ENCODE data around the gene RPL15. TPM values are rescaled to one million over a fixed set of nuclear protein-coding genes. Genes with fewer than 3 reads are reported as not detected.
"Not testable (repeated sequence)": the region's sequence is repeated elsewhere in the genome, so short reads cannot be mapped to it uniquely, and the experiment has no call there.

RPL15 gene
- total RNA-seq, 6 donors from 2014 or later: 326 to 1,968 (median 1,284) TPM

GRCh38 chr3:23913873-23914743, 2.8 kb upstream of the RPL15 start:
- Histone ChIP-seq H3K9me3 (no peaks in the 10 kb centered on the region), H3K4me3 (no peak overlapping the region), H3K4me1 (peaks cover 11 to 36% (median 24%) of the 10 kb centered on the region in 4 donors), H3K27me3 (no peaks in the 10 kb centered on the region), H3K36me3 (peaks cover 6 to 24% (median 12%) of the 10 kb centered on the region in 4 donors), H3K27ac (no peak overlapping the region)
- WGBS, 2 donors: 70 to 77% methylated on average over 3 of the region's 3 CpGs
- ATAC-seq (ENCODE audit: low FRiP score in 2 of 2) (no peak), DNase-seq (no peak)
- no peak for TF ChIP-seq POLR2AphosphoS5 (IDR thresholded peaks at IDR 0.05)
- no peak for TF ChIP-seq EP300 (IDR thresholded peaks at IDR 0.05)
- TF ChIP-seq CTCF (IDR thresholded peaks at IDR 0.05): no peak
- no peak for TF ChIP-seq POLR2A (IDR thresholded peaks at IDR 0.05)

DNA sequence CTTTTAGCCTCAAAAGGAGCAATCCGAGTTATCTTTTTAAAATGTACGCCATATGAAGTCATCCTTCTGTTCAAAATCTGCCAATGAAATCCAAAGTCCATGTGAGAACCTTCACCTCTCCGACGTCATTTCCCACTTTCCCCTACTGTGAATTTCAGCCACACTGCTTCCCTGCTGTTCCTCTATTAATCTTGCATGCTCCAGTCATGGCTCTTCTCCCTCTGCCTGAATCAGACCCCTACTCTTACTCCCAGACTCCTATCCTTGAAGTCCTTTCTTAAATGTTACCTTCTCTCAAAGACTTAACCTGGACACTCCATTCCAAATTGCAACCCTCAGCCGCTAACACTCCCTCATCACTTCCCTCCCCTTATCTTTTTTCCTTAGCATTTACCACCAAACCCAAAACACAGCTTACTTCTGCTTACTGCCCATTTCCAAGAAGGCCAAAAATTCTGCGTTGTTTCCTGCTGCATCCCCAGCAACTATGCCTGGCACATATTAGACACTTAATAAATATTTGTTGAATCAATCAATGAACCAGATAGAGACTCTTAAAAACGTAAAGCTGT, 1.3 kb upstream of the RPL15 start:
- TF ChIP-seq CTCF (IDR thresholded peaks at IDR 0.05) (no peak), EP300 (IDR thresholded peaks at IDR 0.05) (no peak), POLR2A (IDR thresholded peaks at IDR 0.05) (no peak), POLR2AphosphoS5 (IDR thresholded peaks at IDR 0.05) (no peak)
- Histone ChIP-seq H3K27me3 (no peaks in the 10 kb centered on the region), H3K4me3 (peak overlapping the region in 3 of 4 donors; percentile 86 to 96 (median 95)), H3K9me3 (no peaks in the 10 kb centered on the region), H3K27ac (peak overlapping the region in 3 of 4 donors; percentile 12 to 96 (median 90)), H3K36me3 (peaks cover 11 to 28% (median 21%) of the 10 kb centered on the region in 4 donors), H3K4me1 (peaks cover 11 to 48% (median 26%) of the 10 kb centered on the region in 4 donors)
- ATAC-seq (ENCODE audit: low FRiP score in 2 of 2) (no peak), DNase-seq (no peak)
- 47 to 54% methylated on average over 7 of the region's 7 CpGs for WGBS, 2 donors

GRCh38 chr3:23916152-23916885, 613 bp upstream of the RPL15 start:
- H3K9me3 ChIP-seq: no peaks in the 10 kb centered on the region
- peak overlapping the region; percentile 53 to 96 (median 90) for H3K4me3 ChIP-seq
- peaks cover 11 to 48% (median 26%) of the 10 kb centered on the region in 4 donors for H3K4me1 ChIP-seq
- H3K36me3 ChIP-seq: peaks cover 11 to 33% (median 21%) of the 10 kb centered on the region in 4 donors
- DNase-seq: no peak
- WGBS, 2 donors: 1 to 3% methylated on average over 12 to 48 of the region's 48 CpGs
- no peaks in the 10 kb centered on the region for H3K27me3 ChIP-seq
- TF ChIP-seq POLR2AphosphoS5 (IDR thresholded peaks at IDR 0.05): no peak
- TF ChIP-seq POLR2A (IDR thresholded peaks at IDR 0.05): no peak
- no peak for TF ChIP-seq EP300 (IDR thresholded peaks at IDR 0.05)
- TF ChIP-seq CTCF (IDR thresholded peaks at IDR 0.05): no peak
- peak overlapping the region; percentile 90 to 97 (median 96) for H3K27ac ChIP-seq
- peak; percentile 70 to 86 for ATAC-seq (ENCODE audit: low FRiP score in 2 of 2)

GRCh38 chr3:23917679-23918303, 859 bp downstream of the RPL15 start:
- H3K27ac ChIP-seq: peak overlapping the region; percentile 90 to 97 (median 96)
- peaks cover 11 to 42% (median 21%) of the 10 kb centered on the region in 4 donors for H3K36me3 ChIP-seq
- peaks cover 11 to 48% (median 26%) of the 10 kb centered on the region in 4 donors for H3K4me1 ChIP-seq
- DNase-seq (peak in 1 of 2 donors; percentile 74), ATAC-seq (ENCODE audit: low FRiP score in 2 of 2) (peak in 1 of 2 donors; percentile 84)
- H3K27me3 ChIP-seq, H3K9me3 ChIP-seq: not testable (repeated sequence)
- 0 to 2% methylated on average over 20 to 21 of the region's 21 CpGs for WGBS, 2 donors
- peak overlapping the region; percentile 86 to 96 (median 90) for H3K4me3 ChIP-seq

DNA sequence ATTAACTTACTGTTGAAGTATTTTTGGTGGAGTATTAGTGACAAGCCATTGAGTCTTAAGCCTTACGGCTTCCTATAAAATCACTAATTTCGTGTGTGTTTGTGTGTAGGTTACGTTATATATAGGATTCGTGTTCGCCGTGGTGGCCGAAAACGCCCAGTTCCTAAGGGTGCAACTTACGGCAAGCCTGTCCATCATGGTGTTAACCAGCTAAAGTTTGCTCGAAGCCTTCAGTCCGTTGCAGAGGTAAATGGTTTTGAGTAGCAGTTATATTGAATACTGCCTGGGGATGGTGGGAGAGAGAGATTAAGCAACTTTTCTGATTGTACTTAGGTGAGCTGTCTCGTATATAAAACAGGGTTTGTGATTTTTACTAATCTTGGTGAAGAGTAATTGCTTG, 1.4 kb downstream of the RPL15 start:
- DNase-seq: not testable (repeated sequence)

More for the DNA sequence above, 1.4 kb downstream of the RPL15 start:
- ATAC-seq (ENCODE audit: low FRiP score in 2 of 2); H3K27me3 ChIP-seq; H3K9me3 ChIP-seq: not testable (repeated sequence)
- peak overlapping the region; percentile 90 to 97 (median 96) for H3K27ac ChIP-seq
- H3K4me3 ChIP-seq: peak overlapping the region; percentile 86 to 96 (median 90)
- H3K4me1 ChIP-seq: peaks cover 11 to 48% (median 26%) of the 10 kb centered on the region in 4 donors
- peaks cover 11 to 42% (median 21%) of the 10 kb centered on the region in 4 donors for H3K36me3 ChIP-seq
- 30 to 34% methylated on average over 12 of the region's 12 CpGs for WGBS, 2 donors
